Stimulated activated CD4-positive, alpha-beta T cell treated with anti-CD3 and anti-CD28 coated beads, Interleukin-4, amount 100 ng/mL, for 48 hours (primary cell): ENCODE results near the gene BTBD16.
A peak's percentile ranks its signal among the peaks of the same experiment; 100 is the strongest.

Experiments
- DNase-seq, 2 donors: peaks; one replicate each; pipeline ENCODE4 v3.0.0-alpha.2; 2020; ENCODE audit warnings: low read depth in 2 of 2

BTBD16 gene

DNA sequence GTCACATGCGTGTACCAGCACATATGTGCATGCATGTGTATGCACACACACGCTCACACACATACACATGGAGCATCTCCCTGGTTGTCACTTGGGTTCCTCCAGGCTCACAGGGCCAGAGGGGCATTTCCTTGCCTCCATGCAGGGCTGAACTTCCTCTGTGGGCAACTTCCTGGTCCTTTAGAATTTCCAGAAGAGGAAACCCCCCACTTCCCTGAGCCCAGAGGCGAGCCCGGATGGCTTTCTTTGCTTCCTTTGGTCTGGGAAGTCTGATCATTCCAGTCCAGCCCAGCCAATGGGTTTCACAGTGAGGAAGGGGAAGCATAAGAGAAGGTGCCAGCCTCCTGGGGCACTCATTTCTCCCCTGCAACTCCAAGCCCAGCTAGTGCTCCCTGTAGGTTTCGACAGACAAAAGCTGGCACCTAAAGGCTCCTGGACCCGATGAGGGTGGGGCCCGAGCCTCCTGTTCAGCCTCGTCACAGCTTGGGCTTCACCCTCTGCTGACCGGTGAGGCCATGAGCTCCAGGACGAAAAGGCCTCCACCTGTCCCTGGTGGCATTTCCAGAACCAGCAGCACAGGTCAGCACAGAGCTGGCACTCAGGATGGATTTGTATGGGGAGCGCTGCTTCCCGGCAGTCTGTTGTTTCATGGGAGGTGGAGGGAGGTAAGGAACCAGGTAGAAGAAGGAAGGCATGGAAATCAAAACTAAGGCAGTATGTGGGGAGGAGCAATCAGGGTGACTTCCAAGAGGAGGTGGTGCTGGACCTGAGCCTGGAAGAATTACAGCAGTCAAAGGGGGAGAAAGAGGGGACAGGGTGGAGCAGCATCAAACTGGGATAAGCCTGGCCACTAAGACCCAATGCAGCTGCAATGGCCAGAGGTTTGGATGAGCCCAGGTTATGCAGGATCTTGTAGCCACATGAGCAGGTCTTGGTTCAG, 23.7 kb downstream of the BTBD16 start:
- DNase-seq = no peak

DNA sequence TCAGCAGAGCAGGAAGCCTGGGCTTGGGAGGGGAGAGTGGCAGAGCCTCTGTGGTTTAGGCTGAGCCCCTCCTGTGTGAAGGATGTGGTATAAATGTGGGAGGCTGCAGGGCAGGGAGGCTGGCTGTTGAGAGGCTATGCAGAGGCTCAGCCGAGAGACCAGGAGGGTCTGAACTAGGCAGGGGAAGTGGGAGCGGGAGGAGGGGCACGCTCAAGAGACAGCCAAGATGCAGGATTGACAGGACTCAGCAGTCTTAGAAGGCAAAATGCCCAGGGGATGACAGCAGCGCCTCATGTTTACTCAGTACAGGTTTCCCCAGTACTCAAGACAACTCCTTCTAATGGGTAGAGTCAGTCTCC, 24.3 kb downstream of the BTBD16 start:
- DNase-seq = no peak

DNA sequence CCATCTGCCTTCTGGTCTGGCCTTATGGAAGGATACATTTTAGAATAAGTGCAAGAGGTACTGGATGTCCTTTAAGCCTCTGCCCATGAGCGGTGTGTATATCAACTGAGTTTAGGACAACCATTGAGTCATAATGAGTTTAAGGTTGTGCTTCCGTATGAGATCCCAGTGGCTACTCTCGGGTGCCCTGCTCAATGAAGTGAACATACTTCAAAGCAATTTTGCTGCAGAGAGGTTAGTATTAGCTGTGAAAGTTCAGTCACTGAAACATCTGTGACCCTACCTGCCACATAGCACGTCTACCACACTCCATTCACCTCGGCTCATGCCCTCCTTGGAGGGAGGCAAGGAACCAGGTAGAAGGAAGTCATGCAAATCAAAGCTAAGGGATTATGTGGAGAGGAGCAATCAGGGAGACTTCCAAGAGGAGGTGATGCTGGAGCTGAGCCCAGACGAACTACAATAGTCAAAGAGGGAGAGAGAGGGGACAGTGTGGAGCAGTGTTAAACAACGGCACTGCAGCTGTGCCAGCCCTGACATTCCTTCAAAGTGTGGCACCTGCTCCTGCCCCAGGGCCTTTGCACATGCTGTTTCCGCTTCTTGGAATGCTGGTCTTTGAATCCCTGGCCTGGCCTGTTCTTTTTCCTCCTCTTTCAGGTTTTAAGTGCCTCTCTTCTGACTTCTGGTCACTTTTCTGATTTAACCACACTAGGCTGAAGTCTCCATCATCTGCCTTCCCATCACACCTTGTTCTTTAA, 25.4 kb downstream of the BTBD16 start:
- no peak for DNase-seq

DNA sequence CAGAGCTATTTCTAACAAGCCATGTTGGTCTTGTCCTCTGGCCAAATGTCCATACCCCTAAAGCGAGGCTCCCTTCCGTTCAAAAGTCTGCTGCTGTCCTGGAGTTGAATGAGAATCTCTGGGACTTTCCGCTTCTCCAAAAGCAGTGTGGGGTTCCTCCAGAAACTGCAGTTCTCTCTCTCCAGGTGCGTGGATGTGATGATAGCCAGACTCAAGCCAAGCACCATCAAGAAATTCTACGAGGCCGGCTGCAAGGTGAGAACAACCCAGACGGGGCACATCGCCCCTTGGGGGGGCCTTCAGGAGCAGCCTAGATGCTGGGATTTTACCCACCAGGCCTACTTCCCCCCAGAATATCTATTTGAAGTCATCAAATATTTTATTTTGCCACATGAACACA, 26.5 kb downstream of the BTBD16 start:
- DNase-seq = no peak

DNA sequence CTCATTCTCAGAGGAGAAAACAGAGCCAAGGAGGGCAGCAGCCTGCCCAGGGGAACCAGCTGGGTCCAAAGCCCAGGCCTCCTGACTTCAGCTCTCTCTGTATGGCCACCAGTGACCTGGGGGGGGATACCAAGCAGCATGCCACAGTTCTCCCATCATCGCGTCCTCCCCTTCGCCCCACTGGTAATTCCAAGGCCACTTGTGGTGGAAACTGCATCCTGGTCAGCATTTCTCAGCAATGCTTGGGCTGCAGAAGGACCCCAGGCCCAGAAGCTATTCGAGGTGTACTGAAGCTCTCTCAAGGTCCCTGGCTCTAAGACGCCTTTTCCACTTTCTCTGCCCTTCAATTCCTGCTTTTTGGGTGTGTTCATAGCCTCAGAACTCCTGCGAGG, 27.1 kb downstream of the BTBD16 start:
- no peak for DNase-seq

DNA sequence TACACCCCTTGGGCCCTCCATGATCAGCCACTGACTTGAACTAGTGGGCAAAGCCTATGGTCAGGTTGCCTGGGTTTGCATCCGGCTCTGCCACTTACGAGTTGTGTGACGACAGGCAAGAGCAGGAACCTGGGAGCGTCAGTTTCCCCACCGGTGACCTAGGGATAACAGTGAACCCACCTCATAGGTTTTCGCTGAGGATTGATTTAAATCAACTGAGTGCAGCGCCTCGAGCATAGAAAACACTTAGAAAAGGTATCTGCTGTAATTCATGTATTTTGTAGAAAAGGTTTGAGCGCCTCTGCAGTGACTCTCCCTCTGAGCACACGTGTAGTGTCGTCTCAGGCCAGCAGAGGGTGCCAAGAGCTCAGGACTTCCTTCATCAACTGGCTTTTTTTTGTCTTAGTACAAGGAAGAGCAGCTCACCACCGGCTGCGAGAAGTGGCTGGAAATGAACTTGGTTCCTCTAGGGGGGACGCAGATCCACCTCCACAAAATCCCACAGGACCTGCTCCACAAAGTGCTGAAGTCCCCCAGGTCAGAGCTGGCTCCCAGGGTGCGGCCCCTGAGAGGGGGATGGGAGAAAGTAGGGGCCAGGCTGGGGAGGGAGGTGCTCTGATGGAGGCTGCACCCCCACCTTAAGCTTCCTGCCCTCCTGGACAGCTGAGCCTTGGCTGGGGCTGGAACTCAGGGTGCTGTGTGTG, 27.7 kb downstream of the BTBD16 start:
- DNase-seq = peak; percentile 47 to 62

DNA sequence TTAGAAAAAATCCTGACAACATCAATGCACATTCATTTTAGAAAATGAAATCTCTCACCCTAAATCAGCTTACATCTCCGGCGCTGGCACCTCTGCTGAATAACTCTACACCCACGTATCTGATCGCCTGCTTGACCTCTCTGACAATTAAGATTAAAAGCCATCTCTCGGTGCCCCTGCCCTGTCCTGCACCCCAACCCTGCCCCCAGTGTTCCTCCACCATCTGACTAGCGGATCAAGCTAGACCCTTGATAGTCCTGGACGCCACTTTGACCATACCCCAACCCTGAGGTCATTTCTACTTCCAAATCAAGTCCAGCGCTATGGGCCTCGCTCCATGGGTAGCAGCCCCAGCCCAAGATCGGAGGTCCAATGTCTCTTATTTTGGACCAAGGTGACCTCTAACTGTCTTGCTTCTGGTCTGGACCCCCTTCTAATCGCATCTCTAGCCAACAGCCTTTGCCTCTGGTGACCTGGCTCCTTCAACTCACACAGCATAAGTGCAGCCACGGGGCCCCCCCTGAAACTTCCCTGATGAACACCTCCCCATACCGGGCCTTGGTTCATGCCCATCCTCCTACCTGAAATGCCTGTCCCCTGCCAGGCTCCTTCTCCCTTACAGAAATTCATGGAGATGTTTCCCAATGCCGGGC, 28.5 kb downstream of the BTBD16 start:
- no peak for DNase-seq

DNA sequence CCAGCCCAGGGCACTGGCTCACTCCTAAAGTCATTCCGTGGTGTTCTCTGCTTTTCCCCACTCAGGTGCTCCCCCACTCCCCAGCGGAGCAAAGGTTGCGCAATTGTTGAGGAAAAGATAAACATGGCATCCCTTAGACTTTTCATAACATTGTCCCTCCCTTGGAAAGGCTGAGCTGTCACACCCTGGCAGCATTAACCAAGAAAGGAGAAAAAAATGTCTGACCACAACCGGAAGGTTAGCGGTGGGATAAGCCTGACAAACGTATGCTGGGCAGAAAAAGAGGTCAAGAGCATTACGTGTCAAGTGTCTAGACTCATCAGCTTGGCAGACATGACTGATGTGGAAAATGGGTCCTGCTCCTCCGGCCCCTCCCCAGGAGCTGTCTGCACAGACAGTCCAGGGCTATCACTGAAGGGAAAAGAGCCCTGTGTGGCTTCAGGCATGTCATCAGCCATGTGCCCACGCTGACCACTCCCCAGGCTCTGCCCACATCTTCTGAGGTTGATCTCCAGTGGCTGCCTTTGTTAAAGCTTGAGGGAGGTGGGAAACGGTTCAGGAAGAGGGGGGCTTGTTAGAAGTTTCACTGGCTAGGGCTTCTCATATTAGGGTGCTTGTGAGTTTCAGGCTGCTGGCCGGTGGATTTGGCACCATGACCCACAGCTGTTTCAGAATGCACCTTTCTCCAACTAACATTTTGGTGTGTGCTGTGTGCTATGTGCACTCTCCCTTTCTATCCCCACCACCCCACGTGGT, 30.1 kb downstream of the BTBD16 start:
- no peak for DNase-seq

DNA sequence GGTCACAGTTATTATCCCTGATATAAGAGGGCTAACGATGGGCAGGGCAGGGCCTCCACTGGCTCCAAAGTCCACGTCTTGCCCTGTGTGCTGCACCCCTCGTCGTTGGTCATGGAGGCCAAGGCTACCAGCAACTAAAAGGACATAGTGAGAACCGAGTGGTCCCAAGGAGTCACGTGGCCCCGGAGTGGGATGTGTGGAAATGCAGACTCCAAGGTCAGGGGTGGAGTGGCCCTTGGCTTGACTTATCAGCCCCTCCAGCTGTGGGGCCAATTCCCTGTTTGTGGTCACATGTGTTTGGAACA, 30.7 kb downstream of the BTBD16 start:
- DNase-seq = no peak

DNA sequence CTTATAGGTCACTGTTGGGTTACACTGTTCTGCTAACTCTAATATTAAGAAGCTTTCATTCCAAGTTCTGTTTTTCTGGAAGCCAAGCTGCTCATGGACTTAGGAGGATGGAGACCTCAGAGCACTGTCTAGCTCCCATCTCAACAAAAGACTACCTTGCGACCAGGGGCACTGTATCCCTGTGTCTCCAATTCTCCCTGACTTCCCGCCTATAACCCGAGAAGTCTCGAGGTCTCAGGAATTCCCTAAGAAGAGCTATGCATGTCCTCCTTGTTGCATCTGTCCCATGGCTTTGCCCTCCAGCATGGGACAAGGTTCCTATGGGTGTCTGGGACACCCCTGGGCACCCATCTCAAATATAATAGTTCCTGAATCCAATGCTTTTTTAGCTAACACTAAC, 31.2 kb downstream of the BTBD16 start:
- no peak for DNase-seq

DNA sequence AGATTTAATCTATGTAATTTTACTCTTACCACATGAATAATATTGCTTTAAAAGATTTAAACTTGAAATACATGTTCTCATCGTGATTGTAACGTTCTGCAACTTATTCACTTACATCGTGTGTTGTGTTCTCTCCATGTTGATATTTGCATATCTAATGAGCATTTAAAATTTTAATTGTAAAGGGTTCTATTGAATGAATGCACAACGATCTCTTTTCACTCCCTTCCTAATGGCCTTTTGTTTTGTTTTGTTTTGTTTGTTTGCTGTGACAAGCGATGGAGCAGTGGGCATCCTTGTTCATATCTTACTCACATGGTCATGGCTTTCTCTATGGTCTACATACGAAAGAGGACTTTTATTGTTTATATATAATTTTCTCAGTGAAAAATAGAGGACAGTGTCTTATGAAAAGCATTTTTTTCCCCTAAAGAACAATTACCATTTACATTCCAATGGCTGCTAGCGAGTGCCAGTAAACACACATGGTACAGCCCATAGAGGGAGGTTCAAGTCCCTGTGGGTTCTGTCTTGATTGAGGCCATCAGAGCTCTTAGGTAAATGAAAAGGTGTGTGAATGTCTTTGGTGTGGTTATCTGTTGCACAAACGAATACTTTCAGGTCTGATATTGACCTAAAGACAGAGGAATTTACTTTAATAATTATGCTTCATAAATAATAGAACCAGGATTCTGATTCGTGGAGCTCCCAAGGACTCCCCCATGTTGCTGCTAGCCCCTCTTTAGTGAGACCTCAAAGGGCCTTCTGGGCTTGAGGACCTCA, 32.4 kb downstream of the BTBD16 start:
- DNase-seq = no peak

DNA sequence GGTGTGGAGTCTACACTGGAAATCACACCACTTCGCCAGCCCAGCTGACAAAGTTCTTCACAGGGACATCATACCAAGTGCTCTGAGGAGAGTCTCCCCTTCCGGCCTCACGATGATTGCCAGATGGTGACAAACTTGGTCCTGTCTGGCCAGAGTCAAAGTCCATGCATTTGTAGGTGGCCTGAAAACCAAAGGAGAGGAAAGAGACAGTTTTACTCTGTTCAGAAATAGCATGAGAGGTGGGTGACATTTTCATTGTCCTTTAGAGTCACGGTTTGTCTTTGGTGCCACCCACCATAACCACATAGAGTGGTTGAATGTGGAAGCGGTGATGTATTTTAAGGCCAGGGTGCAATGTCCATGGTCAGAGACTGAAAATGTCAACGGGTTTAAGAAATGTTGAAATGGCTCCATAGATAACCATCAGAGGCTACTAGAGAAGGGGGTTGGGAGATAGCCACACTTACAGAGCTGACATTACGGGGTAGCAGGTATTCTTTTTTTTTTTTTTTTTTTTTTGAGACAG, 33.0 kb downstream of the BTBD16 start:
- no peak for DNase-seq

DNA sequence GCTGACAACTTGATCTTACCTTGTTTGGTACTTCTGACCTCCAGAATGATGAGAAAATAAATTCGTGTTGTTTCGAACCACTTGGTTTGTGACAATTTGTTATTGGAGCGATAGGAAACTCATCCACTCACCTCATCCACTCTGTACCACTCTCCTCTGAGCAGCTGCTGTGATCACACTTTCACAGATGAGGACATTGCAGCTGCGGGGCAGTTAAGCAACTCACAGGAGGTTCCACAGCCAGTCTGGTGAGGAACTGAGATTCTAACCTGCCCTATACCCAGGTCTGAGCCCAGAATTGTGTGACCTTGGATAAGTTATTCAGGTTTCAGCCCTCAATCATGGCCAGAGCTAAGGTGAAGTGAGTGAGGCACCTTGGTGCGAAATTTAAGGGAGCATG, 35.2 kb downstream of the BTBD16 start:
- DNase-seq = no peak

DNA sequence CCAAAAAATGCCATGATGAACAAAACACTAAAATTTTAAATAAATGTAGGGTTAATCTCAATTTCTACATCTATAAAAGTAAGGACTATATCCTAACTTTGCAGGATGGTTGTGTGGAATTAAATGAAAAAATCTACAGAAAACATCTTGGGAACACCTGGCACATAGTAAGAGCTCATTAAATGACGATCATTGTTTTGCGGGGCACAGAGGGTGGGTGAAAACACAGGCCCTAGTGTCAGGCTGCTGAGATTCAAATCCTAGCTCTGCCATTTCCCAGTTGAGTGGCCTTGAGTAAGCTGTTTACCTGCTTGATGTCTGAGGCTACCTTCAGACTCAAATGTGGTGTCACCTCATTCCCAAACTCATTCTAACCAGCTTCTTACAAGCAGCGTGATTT, 35.6 kb downstream of the BTBD16 start:
- no peak for DNase-seq

DNA sequence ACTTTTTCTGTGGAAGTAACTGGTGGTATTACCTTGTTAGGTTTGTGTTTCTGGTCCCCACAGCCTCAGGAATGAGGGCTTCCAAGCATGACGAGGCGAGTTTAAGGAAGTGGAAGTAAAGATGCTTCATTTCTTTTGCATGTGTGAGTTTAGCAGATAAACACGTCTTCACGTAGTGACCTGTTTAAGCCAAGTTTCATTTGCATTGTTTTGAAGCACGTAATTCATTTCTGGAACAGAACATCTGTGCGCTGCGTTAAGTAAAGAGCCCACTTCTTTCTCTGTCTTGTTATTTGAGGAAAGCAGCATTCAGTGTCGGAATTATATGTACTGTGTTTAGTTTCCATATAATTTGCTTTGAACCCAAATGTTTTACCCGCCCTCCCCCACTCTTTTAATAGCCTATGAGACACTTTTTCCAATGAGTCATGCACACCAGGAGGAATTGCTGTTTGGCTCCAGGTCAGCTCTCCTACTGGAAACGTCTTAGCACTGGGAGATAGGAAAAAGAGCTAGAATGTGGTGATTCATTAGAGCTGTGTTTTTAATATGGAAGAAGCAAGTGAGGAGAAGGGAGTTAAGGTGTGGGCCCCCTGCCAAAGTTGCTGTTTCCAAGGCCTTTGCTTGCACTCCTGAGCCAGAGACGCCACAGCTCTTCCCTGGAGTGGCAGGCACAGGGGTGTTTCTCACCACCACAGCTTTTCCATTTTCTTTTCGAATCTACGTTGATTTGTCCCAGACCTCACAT, 36.7 kb downstream of the BTBD16 start:
- DNase-seq = no peak

DNA sequence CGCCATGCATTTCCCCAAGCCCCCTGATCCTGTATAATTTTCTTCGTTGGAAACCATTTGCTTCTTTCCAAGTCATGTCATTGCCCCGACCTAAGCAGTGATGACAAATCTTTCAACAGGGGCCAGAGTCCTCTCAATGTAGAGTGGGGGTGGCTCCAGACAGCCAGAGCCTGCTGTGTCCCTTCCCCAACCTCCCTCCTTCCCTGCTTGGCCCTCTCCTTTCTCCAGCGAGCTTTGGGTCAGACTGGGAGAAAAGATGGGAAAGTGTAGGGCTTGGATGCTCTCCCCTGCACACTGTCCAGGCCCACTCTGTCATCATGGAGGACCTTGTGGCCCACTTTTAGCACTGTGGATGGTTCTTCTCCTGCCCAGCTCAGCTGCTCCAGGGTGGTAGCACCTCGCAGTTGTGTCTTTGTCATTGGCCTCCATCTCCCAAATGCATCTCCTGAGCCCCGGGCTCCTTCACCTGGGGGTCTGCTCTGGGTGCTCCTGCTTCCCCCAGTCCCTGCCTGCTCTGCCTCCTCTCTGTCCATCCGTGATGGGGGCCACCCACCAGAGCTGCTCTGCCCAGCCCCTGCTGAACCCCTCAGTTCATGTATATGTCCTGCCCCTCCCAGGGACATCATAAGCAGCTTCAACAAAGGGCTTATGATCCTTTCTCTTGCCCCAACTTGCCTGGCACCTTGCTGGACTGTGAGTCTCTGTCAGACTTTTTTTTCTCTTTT, 37.5 kb downstream of the BTBD16 start:
- no peak for DNase-seq

DNA sequence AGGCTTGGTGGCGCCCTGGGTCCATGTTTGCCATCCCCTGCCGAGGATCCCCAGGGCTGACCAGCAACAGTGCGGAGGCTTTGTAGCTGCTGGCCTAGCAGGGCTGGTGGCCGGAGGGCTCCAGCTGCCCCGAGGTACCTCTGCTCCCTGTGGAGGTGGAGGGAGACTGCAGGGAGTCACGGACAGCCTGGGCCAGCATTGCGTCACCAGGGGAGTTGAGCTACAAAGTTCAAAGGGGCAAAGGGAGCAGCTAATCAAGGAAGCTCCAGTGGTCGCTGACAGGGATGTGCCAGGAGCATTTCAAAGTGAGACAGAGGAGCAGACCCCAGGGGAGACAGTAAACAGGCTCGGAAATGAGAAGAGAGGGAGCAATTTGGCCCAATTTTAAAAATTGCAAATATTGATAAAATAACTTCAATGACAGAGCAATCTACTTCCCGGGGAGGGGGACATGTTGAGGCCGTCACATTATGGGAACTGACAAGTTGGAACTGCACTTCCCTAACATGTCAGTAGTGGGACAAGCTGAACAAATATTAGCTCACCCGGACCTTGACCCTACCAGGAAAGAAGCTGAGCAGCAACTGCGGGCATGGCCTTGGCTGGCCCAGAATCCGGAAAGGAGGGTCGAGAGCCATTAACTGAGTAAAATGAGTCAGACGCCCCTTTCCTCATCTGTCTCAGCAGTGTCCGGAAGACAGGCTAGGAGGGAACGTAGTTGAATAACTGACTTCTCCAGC, 39.4 kb downstream of the BTBD16 start:
- DNase-seq = no peak

DNA sequence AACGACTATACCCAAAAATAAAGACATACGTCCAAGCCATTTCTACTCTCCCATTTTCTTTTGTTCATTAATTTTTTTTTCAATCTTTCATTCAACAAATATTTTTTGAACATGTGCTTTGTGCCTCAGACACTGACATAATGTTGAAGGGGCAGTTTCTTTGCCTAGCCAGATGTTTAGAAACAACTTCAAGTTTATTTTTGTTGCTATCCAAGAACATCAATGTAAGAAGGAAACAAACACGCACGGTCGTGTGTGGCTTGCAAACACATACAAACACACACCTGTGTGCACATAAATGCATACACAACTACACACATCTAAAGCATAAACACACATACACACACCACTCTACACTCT, 39.9 kb downstream of the BTBD16 start:
- DNase-seq = no peak
